Mucosa of descending colon (tissue), 3 donors: Measurements from ENCODE around the gene MASP1. TPM values are rescaled to one million over a fixed set of nuclear protein-coding genes. Genes with fewer than 3 reads are reported as not detected.

Experiments
- ATAC-seq: fragments of 200-7000 bp; cut with Tn5 transposase; one replicate; pipeline ENCODE4 v1.9.1; 2020; ENCODE audit warnings: mild to moderate bottlenecking, moderate library complexity
- DNase-seq, 3 donors: peaks; one replicate each; pipeline ENCODE4 v3.0.0-alpha.2; 2020
- H3K36me3 ChIP-seq: fragments of 200-600 bp; one replicate; pipeline ENCODE4 v1.8.0; 2021; ENCODE audit warnings: low read depth, mild to moderate bottlenecking
- H3K4me1 ChIP-seq: fragments of 200-600 bp; one replicate; pipeline ENCODE4 v1.8.0; 2021; ENCODE audit warnings: low read depth, mild to moderate bottlenecking
- H3K4me3 ChIP-seq: fragments of 200-600 bp; one replicate; pipeline ENCODE4 v1.8.0; 2021; ENCODE audit warnings: mild to moderate bottlenecking
- H3K9me3 ChIP-seq: fragments of 200-600 bp; one replicate; pipeline ENCODE4 v1.8.0; 2021; ENCODE audit warnings: mild to moderate bottlenecking
- intact Hi-C, 2 donors: fragments of 100-400 bp; cut with DNase I in 1 of 2; cut with micrococcal nuclease in 1 of 2; formaldehyde crosslinking; loops; one replicate each; pipeline versions ENCODE4 v1.11.0 to v1.11.1; 2022; cut with DNase I, micrococcal nuclease
- total RNA-seq, 3 donors: library from RNA; stranded (reverse); fragmentation: NEBNext Ultra II Directional in 2 of 3; extraction: Animal tissue kit (Norgen Biotek cat#: 25700) in 2 of 3; gene quantifications; one replicate each; pipeline versions ENCODE4 v1.2.1 to v1.2.4, GENCODE V29; 2021 to 2023
- TF ChIP-seq, protein P1 (sequence below): fragments of 200-600 bp; IDR thresholded peaks from one replicate; pipeline ENCODE4 v1.8.0; 2022; ENCODE audit warnings: antibody characterized with exemption, mild to moderate bottlenecking
- donor health status: DM: no; HTN: no; CAD: no; lungs with moderate emphysema.
- donor health status: DM: no; HTN: no; CAD: no.
- donor health status: DM: no; HTN: yes; CAD: no.

Gene MASP1
- total RNA-seq, 3 donors from 2014 or later, result 4.5 to 70.1 (median 9.7) TPM

DNA sequence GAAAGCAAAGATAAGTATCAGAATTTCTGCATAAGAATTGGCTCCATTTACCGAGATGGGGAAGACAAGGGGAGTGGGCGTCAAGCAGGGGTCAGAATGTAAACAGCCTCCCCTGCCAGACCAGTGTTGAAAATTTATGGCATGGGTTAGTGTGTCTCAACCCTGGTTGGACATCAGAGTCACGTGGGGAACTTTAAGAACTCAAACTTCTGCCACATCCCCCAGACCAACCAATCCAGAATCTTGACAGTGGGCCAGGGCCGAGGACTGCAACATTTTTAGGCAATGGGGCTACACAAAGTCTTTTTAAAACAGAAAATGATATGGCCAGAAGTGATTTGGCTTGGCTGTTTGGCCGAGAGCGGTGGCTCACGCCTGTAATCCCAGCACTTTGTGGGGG lies 14.3 kb upstream of the MASP1 start:
- no peak for ATAC-seq
- DNase-seq, result no peak
- Histone ChIP-seq H3K36me3 (no peaks in the 10 kb centered on the region), H3K4me3 (no peak overlapping the region), H3K9me3 (no peaks in the 10 kb centered on the region), H3K4me1 (no peaks in the 10 kb centered on the region)
- intact Hi-C loops, result no loop called here
- TF ChIP-seq, protein P1, sequence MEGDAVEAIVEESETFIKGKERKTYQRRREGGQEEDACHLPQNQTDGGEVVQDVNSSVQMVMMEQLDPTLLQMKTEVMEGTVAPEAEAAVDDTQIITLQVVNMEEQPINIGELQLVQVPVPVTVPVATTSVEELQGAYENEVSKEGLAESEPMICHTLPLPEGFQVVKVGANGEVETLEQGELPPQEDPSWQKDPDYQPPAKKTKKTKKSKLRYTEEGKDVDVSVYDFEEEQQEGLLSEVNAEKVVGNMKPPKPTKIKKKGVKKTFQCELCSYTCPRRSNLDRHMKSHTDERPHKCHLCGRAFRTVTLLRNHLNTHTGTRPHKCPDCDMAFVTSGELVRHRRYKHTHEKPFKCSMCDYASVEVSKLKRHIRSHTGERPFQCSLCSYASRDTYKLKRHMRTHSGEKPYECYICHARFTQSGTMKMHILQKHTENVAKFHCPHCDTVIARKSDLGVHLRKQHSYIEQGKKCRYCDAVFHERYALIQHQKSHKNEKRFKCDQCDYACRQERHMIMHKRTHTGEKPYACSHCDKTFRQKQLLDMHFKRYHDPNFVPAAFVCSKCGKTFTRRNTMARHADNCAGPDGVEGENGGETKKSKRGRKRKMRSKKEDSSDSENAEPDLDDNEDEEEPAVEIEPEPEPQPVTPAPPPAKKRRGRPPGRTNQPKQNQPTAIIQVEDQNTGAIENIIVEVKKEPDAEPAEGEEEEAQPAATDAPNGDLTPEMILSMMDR, result no peak

DNA sequence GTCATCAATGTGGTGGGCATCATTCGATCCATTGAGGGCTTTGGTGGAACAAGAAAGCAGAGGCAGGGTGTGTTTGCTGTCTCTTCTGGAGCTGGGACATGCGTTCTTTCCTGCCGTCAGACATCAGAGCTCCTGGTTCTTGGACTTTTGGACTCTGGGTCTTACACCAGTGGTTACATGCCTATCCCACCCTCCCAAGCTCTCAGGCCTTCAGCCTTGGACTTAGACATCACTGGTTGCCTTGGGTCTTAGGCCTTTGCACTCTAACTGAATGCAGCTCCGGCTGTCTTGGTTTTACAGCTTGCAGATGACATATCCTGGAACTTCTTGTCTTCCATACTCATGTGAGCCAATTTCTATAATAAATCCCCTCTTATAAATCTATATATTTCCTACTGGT lies 8.1 kb upstream of the MASP1 start:
- no peak for DNase-seq
- TF ChIP-seq, protein P1, result no peak
- Histone ChIP-seq H3K4me1 (no peaks in the 10 kb centered on the region), H3K4me3 (no peak overlapping the region), H3K9me3 (no peaks in the 10 kb centered on the region), H3K36me3 (no peaks in the 10 kb centered on the region)
- intact Hi-C loops, result no loop called here
- ATAC-seq, result no peak

DNA sequence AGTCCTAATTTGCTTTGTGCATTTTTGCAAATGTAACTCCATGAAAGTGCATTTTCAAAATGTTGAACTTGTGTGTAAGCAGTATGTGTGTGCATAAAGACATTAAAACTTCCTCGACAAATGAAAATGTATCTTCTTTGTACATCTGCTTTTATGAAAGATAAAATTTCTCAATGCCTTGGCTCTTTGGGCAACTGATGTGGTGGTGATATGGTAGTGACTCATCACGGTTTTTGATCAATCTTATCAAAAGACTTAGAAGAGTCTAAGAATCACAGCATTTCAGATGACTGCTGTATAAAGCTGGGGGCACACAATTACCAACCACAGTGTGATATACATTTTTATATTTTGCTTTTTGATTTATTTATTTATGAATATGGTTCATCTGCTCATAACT lies 5.4 kb upstream of the MASP1 start:
- intact Hi-C loops, result no loop called here
- TF ChIP-seq, protein P1, result no peak
- H3K4me1 ChIP-seq, result no peaks in the 10 kb centered on the region
- no peak overlapping the region for H3K4me3 ChIP-seq
- DNase-seq, result no peak
- no peak for ATAC-seq
- H3K36me3 ChIP-seq, result no peaks in the 10 kb centered on the region
- no peaks in the 10 kb centered on the region for H3K9me3 ChIP-seq

DNA sequence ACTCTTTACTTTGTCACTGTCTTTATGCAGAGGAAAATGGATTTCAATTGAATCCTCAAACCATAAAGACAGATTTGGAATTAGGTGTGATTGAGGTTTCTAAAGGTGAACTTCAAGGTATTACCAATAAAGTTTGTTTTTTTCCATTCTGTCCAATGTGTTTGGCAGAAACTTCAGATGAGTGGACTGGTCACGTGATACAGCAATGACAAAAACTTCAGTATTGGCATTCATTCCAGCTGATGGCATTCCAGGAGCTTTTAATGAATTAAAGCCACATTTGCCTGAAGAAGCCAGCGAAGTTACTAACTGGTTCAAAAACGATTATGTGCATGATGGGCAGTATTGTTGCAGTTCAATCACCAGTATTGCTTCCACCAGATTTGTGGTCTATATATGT lies 4.5 kb upstream of the MASP1 start:
- DNase-seq (no peak), ATAC-seq (no peak)
- intact Hi-C loops, result no loop called here
- no peaks in the 10 kb centered on the region for H3K9me3 ChIP-seq
- TF ChIP-seq, protein P1, result no peak
- no peaks in the 10 kb centered on the region for H3K4me1 ChIP-seq
- H3K4me3 ChIP-seq, result no peak overlapping the region
- H3K36me3 ChIP-seq, result no peaks in the 10 kb centered on the region

DNA sequence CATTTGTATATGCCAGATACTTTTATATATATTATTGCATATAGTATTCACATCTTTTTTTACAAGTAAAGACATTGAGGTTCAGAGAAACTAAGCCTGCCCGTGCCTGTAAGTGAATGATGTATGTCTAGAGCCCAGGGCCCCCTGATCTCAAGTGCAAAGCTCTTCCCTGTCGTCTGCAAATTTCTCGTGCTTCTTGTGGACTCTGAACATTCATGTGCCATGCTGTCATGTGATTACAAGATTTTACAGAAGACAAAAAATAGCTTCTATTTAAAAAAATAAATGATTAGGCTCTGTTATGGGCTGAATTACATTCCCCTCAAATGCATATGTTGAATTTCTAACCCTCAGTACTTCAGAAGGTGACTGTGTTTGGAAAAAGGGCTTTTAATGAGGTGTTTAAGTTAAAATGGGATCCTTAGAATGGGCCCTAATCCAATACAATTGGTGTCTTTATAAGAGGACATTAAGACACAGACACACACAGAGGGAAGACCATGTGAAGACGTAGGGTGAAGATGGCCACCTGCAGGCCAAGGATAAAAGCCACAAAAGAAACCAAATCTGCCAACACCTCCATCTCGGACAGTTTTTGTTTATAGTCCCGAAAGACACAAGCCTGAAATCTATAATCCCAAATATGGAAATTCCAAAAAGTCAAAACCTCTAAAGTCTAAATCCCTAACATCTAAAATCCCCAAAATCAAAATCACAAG lies 3.9 kb upstream of the MASP1 start:
- Histone ChIP-seq H3K4me3 (no peak overlapping the region), H3K9me3 (no peaks in the 10 kb centered on the region), H3K4me1 (no peaks in the 10 kb centered on the region), H3K36me3 (no peaks in the 10 kb centered on the region)
- intact Hi-C loops, result no loop called here
- no peak for DNase-seq
- no peak for ATAC-seq
- TF ChIP-seq, protein P1, result no peak
